Neural progenitor cell (in vitro differentiated cells): ENCODE data around the gene PARS2. TPM values are rescaled to one million over a fixed set of nuclear protein-coding genes. Genes with fewer than 3 reads are reported as not detected.

Experiments
- DNase-seq: peaks from one replicate; pipeline ENCODE4 v3.0.0-alpha.2; 2016; ENCODE audit warnings: low spot score
- H2AFZ ChIP-seq: fragments of 200-600 bp; sonication (generic); replicated peaks from 2 replicates; pipeline ENCODE4 v1.6.1; 2016; ENCODE audit warnings: antibody characterized with exemption
- H3F3A ChIP-seq: fragments of 200-600 bp; sonication (generic); 2 replicates; pipeline ENCODE4 v1.6.1; 2016; ENCODE audit warnings: antibody characterized with exemption, low read depth
- H3K27ac ChIP-seq: fragments of 200-600 bp; sonication (generic); 2 replicates; pipeline ENCODE4 v1.5.1; 2016; ENCODE audit warnings: mild to moderate bottlenecking
- H3K27me3 ChIP-seq: fragments of 200-600 bp; sonication (generic); 2 replicates; pipeline ENCODE4 v1.6.1; 2016; ENCODE audit warnings: mild to moderate bottlenecking, moderate library complexity
- H3K36me3 ChIP-seq: fragments of 200-600 bp; sonication (generic); 2 replicates; pipeline ENCODE4 v1.5.1; 2016
- H3K4me1 ChIP-seq: fragments of 200-600 bp; sonication (generic); 2 replicates; pipeline ENCODE4 v1.6.1; 2016; ENCODE audit warnings: mixed run types
- H3K4me2 ChIP-seq: fragments of 200-600 bp; sonication (generic); 2 replicates; pipeline ENCODE4 v1.6.1; 2016
- H3K4me3 ChIP-seq: fragments of 200-600 bp; sonication (generic); 2 replicates; pipeline ENCODE4 v1.5.1; 2016
- H3K79me2 ChIP-seq: fragments of 200-600 bp; sonication (generic); 2 replicates; pipeline ENCODE4 v1.6.1; 2016; ENCODE audit warnings: low read depth
- H3K9ac ChIP-seq: fragments of 200-600 bp; sonication (generic); 2 replicates; pipeline ENCODE4 v1.6.1; 2016
- H3K9me3 ChIP-seq: fragments of 200-600 bp; sonication (generic); 2 replicates; pipeline ENCODE4 v1.5.1; 2016; ENCODE audit warnings: low read depth
- H4K20me1 ChIP-seq: fragments of 200-600 bp; sonication (generic); 2 replicates; pipeline ENCODE4 v1.6.1; 2016; ENCODE audit warnings: low read depth
- H3K27ac Mint-ChIP-seq: 3 replicates; pipeline ENCODE4 v1.8.0; 2021; ENCODE audit warnings: mixed read lengths
- H3K27me3 Mint-ChIP-seq: 2 replicates; pipeline ENCODE4 v1.8.0; 2022; ENCODE audit warnings: low read depth, mild to moderate bottlenecking, inconsistent platforms, moderate library complexity, mixed read lengths; ENCODE audit not compliant: insufficient read depth
- H3K36me3 Mint-ChIP-seq: 3 replicates; pipeline ENCODE4 v1.8.0; 2021; ENCODE audit warnings: mixed read lengths
- H3K4me1 Mint-ChIP-seq: 3 replicates; pipeline ENCODE4 v1.8.0; 2021; ENCODE audit warnings: mixed read lengths
- H3K4me3 Mint-ChIP-seq: 3 replicates; pipeline ENCODE4 v1.8.0; 2021; ENCODE audit warnings: mild to moderate bottlenecking, moderate library complexity, mixed read lengths
- H3K9me3 Mint-ChIP-seq: 3 replicates; pipeline ENCODE4 v1.8.0; 2020; ENCODE audit warnings: mixed read lengths
- EZH2 ChIP-seq: fragments of 200-600 bp; sonication (generic); IDR thresholded peaks from 2 replicates; pipeline ENCODE4 v1.6.1; 2017; ENCODE audit warnings: antibody characterized with exemption, mild to moderate bottlenecking, moderate library complexity
- EZH2phosphoT487 ChIP-seq: fragments of 200-600 bp; sonication (generic); IDR thresholded peaks from 2 replicates; pipeline ENCODE4 v1.6.1; 2017; ENCODE audit warnings: antibody characterized with exemption
- total RNA-seq: library from RNA; depleted of rRNA; stranded (reverse); fragments of >200 nt; gene quantifications from 2 replicates; pipeline ENCODE4 v1.2.3, GENCODE V29; 2015; ENCODE audit warnings: low replicate concordance
- TF ChIP-seq, protein P1 (sequence below): fragments of 200-600 bp; sonication (generic); IDR thresholded peaks from 2 replicates; pipeline ENCODE4 v1.5.1; 2017; ENCODE audit warnings: antibody characterized with exemption, mild to moderate bottlenecking

The PARS2 gene
- total RNA-seq, 1 donor from 2014 or later: 5.4 TPM

DNA sequence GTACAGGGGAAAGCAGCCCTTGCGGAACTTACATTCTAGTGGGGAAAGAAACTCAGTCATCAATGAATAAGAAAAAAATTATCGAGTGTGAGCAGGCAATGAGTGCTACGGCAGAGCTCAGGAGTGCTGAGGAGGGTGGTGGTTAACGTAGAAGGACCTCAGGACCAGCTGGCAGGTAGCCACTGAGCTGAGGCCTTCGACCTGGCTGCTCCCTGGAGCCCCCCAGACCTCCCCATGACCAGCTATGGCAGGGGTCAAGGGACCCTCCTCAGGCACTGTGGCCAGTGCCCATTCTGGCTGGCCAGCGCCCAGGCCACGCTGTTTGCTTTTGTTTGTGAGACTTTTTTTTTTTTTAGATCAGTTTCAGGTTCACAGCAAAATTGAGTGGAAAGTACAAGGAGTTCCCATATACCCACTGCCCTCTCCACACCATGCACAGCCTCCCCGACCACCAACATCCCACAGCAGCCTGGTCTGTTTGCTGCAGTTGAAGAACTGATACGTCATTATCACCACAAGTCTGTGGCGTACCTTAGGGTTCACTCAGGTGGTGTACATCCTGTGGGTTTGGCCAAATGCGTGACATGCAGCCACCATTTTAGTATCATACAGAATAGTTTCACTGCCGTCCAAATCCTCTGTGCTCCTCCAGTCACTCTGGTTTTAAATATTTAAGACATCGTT, 48.6 kb upstream of the PARS2 start:
- peaks cover 5% of the 10 kb centered on the region for H3F3A ChIP-seq
- H3K36me3 ChIP-seq: no peaks in the 10 kb centered on the region
- H3K4me1 Mint-ChIP-seq: peaks cover 19% of the 10 kb centered on the region
- H3K79me2 ChIP-seq: no peaks in the 10 kb centered on the region
- TF ChIP-seq, protein P1, sequence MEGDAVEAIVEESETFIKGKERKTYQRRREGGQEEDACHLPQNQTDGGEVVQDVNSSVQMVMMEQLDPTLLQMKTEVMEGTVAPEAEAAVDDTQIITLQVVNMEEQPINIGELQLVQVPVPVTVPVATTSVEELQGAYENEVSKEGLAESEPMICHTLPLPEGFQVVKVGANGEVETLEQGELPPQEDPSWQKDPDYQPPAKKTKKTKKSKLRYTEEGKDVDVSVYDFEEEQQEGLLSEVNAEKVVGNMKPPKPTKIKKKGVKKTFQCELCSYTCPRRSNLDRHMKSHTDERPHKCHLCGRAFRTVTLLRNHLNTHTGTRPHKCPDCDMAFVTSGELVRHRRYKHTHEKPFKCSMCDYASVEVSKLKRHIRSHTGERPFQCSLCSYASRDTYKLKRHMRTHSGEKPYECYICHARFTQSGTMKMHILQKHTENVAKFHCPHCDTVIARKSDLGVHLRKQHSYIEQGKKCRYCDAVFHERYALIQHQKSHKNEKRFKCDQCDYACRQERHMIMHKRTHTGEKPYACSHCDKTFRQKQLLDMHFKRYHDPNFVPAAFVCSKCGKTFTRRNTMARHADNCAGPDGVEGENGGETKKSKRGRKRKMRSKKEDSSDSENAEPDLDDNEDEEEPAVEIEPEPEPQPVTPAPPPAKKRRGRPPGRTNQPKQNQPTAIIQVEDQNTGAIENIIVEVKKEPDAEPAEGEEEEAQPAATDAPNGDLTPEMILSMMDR: no peak
- TF ChIP-seq EZH2phosphoT487 (no peak), EZH2 (no peak)
- no peak for DNase-seq
- no peaks in the 10 kb centered on the region for H3K9me3 ChIP-seq
- peaks cover 12% of the 10 kb centered on the region for H3K4me1 ChIP-seq
- H3K4me3 Mint-ChIP-seq: peak overlapping the region; percentile 11
- H2AFZ ChIP-seq: no peak overlapping the region
- H3K27me3 Mint-ChIP-seq: peaks cover 2% of the 10 kb centered on the region
- peaks cover 9% of the 10 kb centered on the region for H3K27me3 ChIP-seq
- no peak overlapping the region for H3K9ac ChIP-seq
- no peaks in the 10 kb centered on the region for H3K9me3 Mint-ChIP-seq
- no peak overlapping the region for H3K4me3 ChIP-seq
- peak overlapping the region; percentile 59 for H3K4me2 ChIP-seq
- H4K20me1 ChIP-seq: peaks cover 4% of the 10 kb centered on the region
- H3K27ac ChIP-seq: no peak overlapping the region
- no peaks in the 10 kb centered on the region for H3K36me3 Mint-ChIP-seq
- H3K27ac Mint-ChIP-seq: peak overlapping the region; percentile 55

DNA sequence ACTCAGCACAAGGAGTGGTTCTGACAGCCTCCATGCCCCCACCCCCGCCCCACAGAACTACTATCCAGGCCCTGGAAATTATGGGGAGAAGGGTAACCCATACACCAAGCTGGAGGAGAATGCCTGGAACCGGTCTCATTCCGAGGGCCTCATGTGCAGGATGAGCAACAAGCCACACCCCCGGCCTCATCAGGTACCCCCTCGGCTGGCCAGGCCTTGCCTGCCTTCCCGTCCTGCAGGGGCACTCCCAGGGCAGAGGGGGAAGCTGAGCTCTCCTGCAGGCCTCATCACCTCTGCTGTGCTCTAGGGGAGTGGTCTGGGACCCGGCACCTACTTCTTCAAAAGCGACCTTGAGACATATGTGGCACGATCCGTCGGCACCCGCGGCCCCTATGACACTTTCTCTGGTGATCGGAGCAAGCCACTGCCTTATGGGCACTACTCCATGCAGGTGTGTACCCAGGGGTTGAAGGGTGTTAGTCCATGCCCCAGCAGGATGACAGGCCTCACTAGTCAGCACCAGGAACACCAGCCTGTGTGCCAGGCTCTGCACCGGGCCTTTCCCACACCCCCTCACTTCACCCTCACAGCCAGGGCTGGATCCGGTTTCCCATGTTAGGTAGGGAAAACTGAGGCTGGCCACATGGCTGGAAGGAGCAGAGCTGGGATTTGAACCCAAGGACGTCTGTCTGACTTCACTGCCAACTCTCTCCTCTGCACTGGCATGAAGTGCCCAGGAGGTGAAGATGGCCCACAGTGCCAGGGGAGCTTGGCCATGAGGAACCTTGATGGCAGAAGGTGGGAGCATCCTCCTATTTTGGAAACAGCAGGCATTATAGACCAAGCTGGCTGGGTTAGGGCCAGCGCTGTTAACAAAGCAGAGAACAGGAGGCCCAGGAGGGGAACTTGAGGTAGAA, 47.7 kb upstream of the PARS2 start:
- Histone ChIP-seq H2AFZ (no peak overlapping the region), H3K9ac (no peak overlapping the region), H3K79me2 (no peaks in the 10 kb centered on the region), H3K27ac (no peak overlapping the region), H4K20me1 (peaks cover 4% of the 10 kb centered on the region), H3K4me3 (no peak overlapping the region), H3K4me1 (peaks cover 12% of the 10 kb centered on the region), H3F3A (peaks cover 5% of the 10 kb centered on the region), H3K36me3 (no peaks in the 10 kb centered on the region), H3K4me2 (no peak overlapping the region), H3K9me3 (no peaks in the 10 kb centered on the region), H3K27me3 (peaks cover 9% of the 10 kb centered on the region)
- Mint-ChIP-seq H3K27me3 (peaks cover 2% of the 10 kb centered on the region), H3K36me3 (no peaks in the 10 kb centered on the region), H3K4me1 (peaks cover 19% of the 10 kb centered on the region), H3K27ac (no peak overlapping the region), H3K9me3 (no peaks in the 10 kb centered on the region), H3K4me3 (no peak overlapping the region)
- TF ChIP-seq, protein P1: no peak
- TF ChIP-seq EZH2: no peak
- TF ChIP-seq EZH2phosphoT487: no peak
- DNase-seq: no peak

- no peaks in the 10 kb centered on the region for H3K36me3 Mint-ChIP-seq
- no peak overlapping the region for H2AFZ ChIP-seq
- no peak overlapping the region for H3K4me3 ChIP-seq
- H3K4me2 ChIP-seq: no peak overlapping the region
- no peak for DNase-seq
- peaks cover 4% of the 10 kb centered on the region for H4K20me1 ChIP-seq
- TF ChIP-seq EZH2phosphoT487 (no peak), EZH2 (no peak)
- TF ChIP-seq, protein P1: no peak
- H3K4me1 Mint-ChIP-seq: peaks cover 19% of the 10 kb centered on the region
- H3K9ac ChIP-seq: no peak overlapping the region
- H3K27me3 Mint-ChIP-seq: peaks cover 4% of the 10 kb centered on the region
- H3K9me3 Mint-ChIP-seq: no peaks in the 10 kb centered on the region
- no peak overlapping the region for H3K27ac ChIP-seq
- H3K4me1 ChIP-seq: peaks cover 12% of the 10 kb centered on the region
- peaks cover 9% of the 10 kb centered on the region for H3K27me3 ChIP-seq
- no peaks in the 10 kb centered on the region for H3K9me3 ChIP-seq
- H3K36me3 ChIP-seq: no peaks in the 10 kb centered on the region
- H3K4me3 Mint-ChIP-seq: peak overlapping the region; percentile 3
- H3K27ac Mint-ChIP-seq: peak overlapping the region; percentile 22
- peaks cover 5% of the 10 kb centered on the region for H3F3A ChIP-seq
- no peaks in the 10 kb centered on the region for H3K79me2 ChIP-seq
Measured at GRCh38 chr1:54811066-54811465, 46.7 kb upstream of the PARS2 start.
